Breast epithelium (tissue), 3 donors: ENCODE results near the gene GPI.

Source experiments
- CTCF ChIP-seq, 3 donors: fragments of 450-650 bp; IDR thresholded peaks; one replicate each; pipeline ENCODE4 v1.5.1; 2016 to 2017; ENCODE audit warnings: antibody characterized with exemption in 3 of 3, mild to moderate bottlenecking in 3 of 3, moderate library complexity in 3 of 3
- POLR2A ChIP-seq: fragments of 450-650 bp; IDR thresholded peaks from one replicate; pipeline ENCODE4 v1.6.1; 2016; ENCODE audit warnings: antibody characterized with exemption, mild to moderate bottlenecking, moderate library complexity
- POLR2AphosphoS5 ChIP-seq, 3 donors: sonication (generic); formaldehyde crosslinking; IDR thresholded peaks; one replicate each; pipeline ENCODE4 v1.6.1; 2017; ENCODE audit warnings: antibody characterized with exemption in 3 of 3

DNA sequence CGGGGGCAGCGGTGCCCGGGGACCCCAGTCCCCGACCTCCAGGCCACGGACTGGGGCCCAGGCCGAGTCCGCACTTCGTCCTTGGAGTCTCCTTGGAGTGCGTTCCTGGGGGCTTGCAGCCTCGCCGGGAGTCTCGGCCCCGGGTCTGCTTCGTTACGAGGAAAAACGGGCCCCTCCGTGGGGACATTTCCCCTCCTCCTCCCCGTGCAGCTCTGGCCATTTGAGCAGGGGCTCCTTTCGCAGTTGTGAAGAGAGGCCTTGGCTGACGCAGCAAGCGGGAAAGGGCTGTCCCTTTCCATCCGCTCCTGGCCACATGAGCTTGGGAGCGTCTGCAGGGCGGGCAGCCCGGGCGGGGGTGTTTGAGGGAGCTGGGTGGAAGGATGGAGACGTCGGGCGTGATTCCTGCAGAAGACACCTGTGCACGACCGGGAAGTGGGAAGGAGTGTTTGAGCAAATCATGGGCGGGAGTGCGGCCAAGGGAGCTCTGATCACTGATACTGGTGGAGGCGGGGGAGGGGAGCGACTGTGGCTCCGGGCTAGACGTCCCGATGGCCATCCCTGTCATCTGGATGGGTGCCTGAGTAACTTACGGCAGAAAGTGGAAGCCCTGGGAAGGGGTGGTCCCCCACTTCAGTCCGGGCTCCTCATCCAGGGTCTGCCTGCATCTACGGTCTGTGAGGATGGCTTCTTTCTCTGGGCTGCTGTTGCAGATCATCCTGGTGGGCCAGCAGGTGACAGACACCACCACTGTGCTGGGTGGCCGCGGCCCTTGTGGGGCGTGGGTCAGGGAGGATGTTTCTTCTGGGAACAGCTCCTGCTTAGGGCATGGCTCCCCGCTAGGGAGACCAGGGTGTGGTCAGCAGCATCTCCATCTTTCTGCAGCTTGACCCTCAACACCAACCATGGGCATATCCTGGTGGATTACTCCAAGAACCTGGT, 736 bp downstream of the GPI start:
- TF ChIP-seq CTCF (IDR thresholded peaks at IDR 0.05) (no peak), POLR2A (no peak), POLR2AphosphoS5 (IDR thresholded peaks at IDR 0.05) (no peak)
